Gastroesophageal sphincter (tissue), 4 donors: Measurements from ENCODE around the gene AUTS2. TPM values are rescaled to one million over a fixed set of nuclear protein-coding genes. Genes with fewer than 3 reads are reported as not detected.

Experiments used
- ATAC-seq: fragments of 150-250 bp; one replicate; pipeline ENCODE4 v1.9.1; 2016; ENCODE audit warnings: mild to moderate bottlenecking, moderate library complexity
- H3K27ac ChIP-seq, 4 donors: fragments of 200-600 bp; sonication (generic) in 3 of 4; 1 replicate in 3 of 4; 2 replicates in 1 of 4; pipeline ENCODE4 v1.5.1; 2016 to 2019
- H3K27me3 ChIP-seq: fragments of 200-600 bp; sonication (generic); one replicate; pipeline ENCODE4 v1.5.1; 2019
- H3K36me3 ChIP-seq, 2 donors: fragments of 200-600 bp; sonication (generic); one replicate each; pipeline ENCODE4 v1.5.1; 2019; ENCODE audit warnings: control low read depth in 1 of 2
- H3K4me1 ChIP-seq, 3 donors: fragments of 200-600 bp; sonication (generic); 1 replicate in 2 of 3; 2 replicates in 1 of 3; pipeline ENCODE4 v1.5.1; 2016 to 2019; ENCODE audit warnings: control low read depth in 2 of 3
- H3K4me3 ChIP-seq, 2 donors: fragments of 200-600 bp; sonication (generic); one replicate each; pipeline ENCODE4 v1.5.1; 2019; ENCODE audit warnings: mild to moderate bottlenecking in 1 of 2, moderate library complexity in 1 of 2
- H3K9me3 ChIP-seq, 3 donors: fragments of 200-600 bp; sonication (generic); one replicate each; pipeline ENCODE4 v1.5.1; 2017 to 2019; ENCODE audit warnings: control low read depth in 2 of 3
- CTCF ChIP-seq, 4 experiments: fragments of 200-600 bp in 2 of 4; fragments of 450-650 bp in 2 of 4; sonication (generic) in 1 of 4; IDR thresholded peaks; one replicate each; pipeline ENCODE4 v1.5.1; 2017 to 2019; ENCODE audit warnings: antibody characterized with exemption in 4 of 4, mild to moderate bottlenecking in 2 of 4, moderate library complexity in 2 of 4
- EP300 ChIP-seq: sonication (generic); formaldehyde crosslinking; IDR thresholded peaks from one replicate; pipeline ENCODE4 v1.6.1; 2017; ENCODE audit warnings: antibody characterized with exemption, mild to moderate bottlenecking
- POLR2A ChIP-seq, 2 donors: fragments of 450-650 bp; IDR thresholded peaks; one replicate each; pipeline ENCODE4 v1.6.1; 2017; ENCODE audit warnings: antibody characterized with exemption in 2 of 2, mild to moderate bottlenecking in 2 of 2, moderate library complexity in 1 of 2
- POLR2AphosphoS5 ChIP-seq: sonication (generic); formaldehyde crosslinking; IDR thresholded peaks from one replicate; pipeline ENCODE4 v1.6.1; 2017; ENCODE audit warnings: antibody characterized with exemption
- WGBS, 2 donors: methylation state at CpG; one replicate each; pipeline ENCODE4 v1.1.5; 2018; ENCODE audit warnings: low coverage in 1 of 2; 5-methylcytosine and 5-hydroxymethylcytosine counted together
- total RNA-seq, 4 donors: library from RNA; depleted of rRNA; stranded (reverse); fragments of >200 nt; gene quantifications; one replicate each; pipeline ENCODE4 v1.1.0, GENCODE V29; 2016

AUTS2 gene
- total RNA-seq: 10 to 100 TPM; 12.2 to 48.7 (median 44.1) TPM

- no CpG with 5 or more reads among the region's 63 CpGs for WGBS, 2 donors
- ATAC-seq: peak; percentile 91
- H3K4me3 ChIP-seq: peak within 1 kb of the TSS; percentile 87 to 94
- no peaks in the 10 kb centered on the region for H3K9me3 ChIP-seq
- H3K27ac ChIP-seq: peak within 1 kb of the TSS; percentile 67 to 94 (median 88)
- no peaks in the 10 kb centered on the region for H3K27me3 ChIP-seq
- H3K4me1 ChIP-seq: peaks cover 0 to 49% (median 8%) of the 10 kb centered on the region in 3 donors
- TF ChIP-seq EP300: no peak
- H3K36me3 ChIP-seq: no peaks in the 10 kb centered on the region
These were observed at the start of gene AUTS2 for GRCh38 chr7:69598081-69598486. Gene AUTS2 (plus strand): TSS chr7:69598475. CDS start chr7:69599654, 1,179 bp downstream.

GRCh38 chr7:69550991-69551390 is 47.3 kb upstream of the AUTS2 start:
- no peak overlapping the region for H3K27ac ChIP-seq
- no peaks in the 10 kb centered on the region for H3K36me3 ChIP-seq
- H3K27me3 ChIP-seq: no peaks in the 10 kb centered on the region
- TF ChIP-seq POLR2AphosphoS5 (no peak), POLR2A (IDR thresholded peaks at IDR 0.05) (no peak), EP300 (no peak), CTCF (IDR thresholded peaks at IDR 0.05) (no peak)
- H3K4me1 ChIP-seq: no peaks in the 10 kb centered on the region
- H3K4me3 ChIP-seq: no peak overlapping the region
- ATAC-seq: no peak
- WGBS, 2 donors: 88 to 93% methylated on average over 3 to 5 of the region's 6 CpGs
- H3K9me3 ChIP-seq: no peaks in the 10 kb centered on the region

GRCh38 chr7:69553190-69553589 is 45.1 kb upstream of the AUTS2 start:
- Histone ChIP-seq H3K27me3 (no peaks in the 10 kb centered on the region), H3K9me3 (no peaks in the 10 kb centered on the region), H3K27ac (no peak overlapping the region), H3K36me3 (no peaks in the 10 kb centered on the region), H3K4me1 (no peaks in the 10 kb centered on the region), H3K4me3 (no peak overlapping the region)
- 100% methylated on average over 1 of the region's 1 CpG; no CpG with 5 or more reads in 1 of the 2 donors for WGBS, 2 donors
- no peak for TF ChIP-seq EP300
- no peak for TF ChIP-seq POLR2AphosphoS5
- TF ChIP-seq CTCF (IDR thresholded peaks at IDR 0.05): no peak
- no peak for TF ChIP-seq POLR2A (IDR thresholded peaks at IDR 0.05)
- no peak for ATAC-seq

DNA sequence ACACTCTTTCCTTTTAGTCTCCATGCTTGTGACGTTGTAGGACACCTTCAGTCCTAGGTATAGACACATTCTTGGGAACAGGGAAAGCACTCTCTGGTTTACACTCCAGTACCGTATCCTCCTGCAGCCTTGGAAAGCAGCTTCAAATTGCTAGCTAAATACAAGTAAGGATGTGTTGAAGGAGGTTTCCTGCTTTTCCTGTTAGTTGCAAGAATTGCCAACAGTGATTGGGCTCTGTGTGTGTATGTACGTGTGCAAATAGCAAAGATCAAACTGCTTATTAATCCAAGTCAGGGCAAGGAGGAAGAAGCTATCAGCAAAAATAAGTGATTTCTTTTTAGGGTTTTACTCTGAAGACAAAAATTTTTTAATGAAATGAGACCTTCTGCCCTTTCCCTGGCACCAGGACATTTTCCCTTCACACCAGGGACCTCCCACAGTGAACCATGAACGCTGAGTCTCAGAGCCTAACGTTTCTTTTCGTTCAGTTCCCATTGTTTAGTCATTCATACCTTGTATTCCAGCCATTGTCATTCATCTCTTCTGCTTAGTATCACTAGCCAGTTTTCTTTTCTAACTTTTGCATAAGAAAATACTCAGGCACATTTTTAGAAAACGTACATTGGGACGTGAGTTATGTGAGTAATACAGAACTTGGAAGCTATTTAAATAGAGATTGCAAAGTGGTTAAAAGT is 36.9 kb upstream of the AUTS2 start:
- no peaks in the 10 kb centered on the region for H3K27me3 ChIP-seq
- TF ChIP-seq POLR2AphosphoS5 (no peak), POLR2A (IDR thresholded peaks at IDR 0.05) (no peak), EP300 (no peak)
- peaks cover 0 to 25% (median 0%) of the 10 kb centered on the region in 3 donors for H3K4me1 ChIP-seq
- no peaks in the 10 kb centered on the region for H3K9me3 ChIP-seq
- H3K4me3 ChIP-seq: no peak overlapping the region
- 23 to 34% methylated on average over 6 to 7 of the region's 8 CpGs for WGBS, 2 donors
- ATAC-seq: no peak
- no peaks in the 10 kb centered on the region for H3K36me3 ChIP-seq
- no peak overlapping the region for H3K27ac ChIP-seq

DNA sequence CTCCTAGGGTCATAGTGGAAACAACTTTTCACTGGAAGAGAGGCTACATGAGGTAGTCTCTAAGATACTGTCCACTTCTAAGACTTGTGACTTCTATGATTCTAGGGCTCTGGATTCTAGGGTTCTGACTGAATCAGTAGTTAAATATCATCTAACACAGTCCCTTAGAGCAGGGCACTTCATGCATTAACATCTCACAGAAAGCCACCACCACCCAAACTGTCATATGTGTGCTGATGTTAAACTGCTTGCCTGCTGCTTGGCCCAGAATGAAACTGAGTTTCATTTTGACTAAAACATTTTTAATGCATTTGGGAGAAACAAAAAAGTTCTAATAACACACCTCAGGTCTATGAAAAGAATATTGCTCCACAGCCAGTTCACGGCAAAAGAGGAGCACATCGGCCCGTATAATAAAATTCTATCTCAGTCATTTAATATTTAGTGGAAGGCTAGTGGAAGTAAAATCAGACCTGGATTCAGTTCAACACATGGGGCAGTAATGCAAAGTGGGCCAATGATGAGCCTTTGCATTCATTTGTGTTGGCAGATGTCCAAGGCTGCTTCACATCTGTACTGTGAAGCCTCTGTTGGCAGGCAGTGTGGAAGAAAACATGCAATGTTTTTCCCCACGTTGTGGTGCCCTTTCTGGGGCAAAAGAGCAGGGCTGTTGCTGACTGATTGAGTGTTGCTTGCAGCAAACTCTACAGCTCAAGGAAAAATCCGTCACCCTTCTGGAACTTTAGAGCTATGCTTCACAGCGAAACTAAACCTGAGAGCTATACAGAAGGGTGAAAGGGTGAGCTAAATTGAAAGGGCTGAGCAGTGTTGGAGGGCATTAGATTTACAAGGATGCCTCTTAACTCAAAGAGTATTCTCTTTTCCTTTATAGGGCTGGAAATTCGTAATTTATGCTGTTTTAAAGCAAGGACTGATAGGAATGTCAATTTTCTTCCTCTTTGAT is 33.5 kb upstream of the AUTS2 start:
- no peaks in the 10 kb centered on the region for H3K27me3 ChIP-seq
- ATAC-seq: peak; percentile 61
- 17 to 20% methylated on average over 6 to 7 of the region's 7 CpGs for WGBS, 2 donors
- H3K9me3 ChIP-seq: no peaks in the 10 kb centered on the region
- H3K4me3 ChIP-seq: no peak overlapping the region
- peak overlapping the region in 3 of 4 donors; percentile 27 to 64 (median 62) for H3K27ac ChIP-seq
- TF ChIP-seq POLR2AphosphoS5 (no peak), POLR2A (IDR thresholded peaks at IDR 0.05) (no peak), EP300 (no peak), CTCF (IDR thresholded peaks at IDR 0.05) (no peak)
- no peaks in the 10 kb centered on the region for H3K36me3 ChIP-seq
- peaks cover 0 to 25% (median 0%) of the 10 kb centered on the region in 3 donors for H3K4me1 ChIP-seq
